Mesendoderm (in vitro differentiated cells): ENCODE results near the gene RRP9.
A peak's percentile ranks its signal among the peaks of the same experiment; 100 is the strongest.

ENCODE experiments used
- DNase-seq: peaks from one replicate; pipeline ENCODE4 v3.0.0; 2013
- H2AK5ac ChIP-seq: 2 replicates; pipeline ENCODE4 v1.6.1; 2013; ENCODE audit warnings: low read length, inconsistent platforms
- H2BK120ac ChIP-seq: 2 replicates; pipeline ENCODE4 v1.6.1; 2013; ENCODE audit warnings: low read depth, mild to moderate bottlenecking, low read length, moderate library complexity, mixed read lengths
- H2BK15ac ChIP-seq: replicated peaks from 2 replicates; pipeline ENCODE4 v1.6.1; 2013; ENCODE audit warnings: low read depth, mild to moderate bottlenecking, moderate library complexity
- H2BK5ac ChIP-seq: 2 replicates; pipeline ENCODE4 v1.6.1; 2013; ENCODE audit warnings: low read length, inconsistent platforms
- H3K18ac ChIP-seq: 2 replicates; pipeline ENCODE4 v1.6.1; 2013; ENCODE audit warnings: mild to moderate bottlenecking, low read length, mixed read lengths
- H3K23ac ChIP-seq: one replicate; pipeline ENCODE4 v1.6.1; 2013; ENCODE audit warnings: low read length
- H3K27ac ChIP-seq: 2 replicates; pipeline ENCODE4 v1.5.1; 2013; ENCODE audit warnings: low read depth, mild to moderate bottlenecking, inconsistent platforms, low read length, moderate library complexity
- H3K27me3 ChIP-seq: 2 replicates; pipeline ENCODE4 v1.6.1; 2013; ENCODE audit warnings: low read length, control low read depth, mild to moderate bottlenecking, inconsistent platforms; ENCODE audit not compliant: insufficient read depth, poor library complexity
- H3K36me3 ChIP-seq: 2 replicates; pipeline ENCODE4 v1.6.1; 2013; ENCODE audit warnings: low read length, inconsistent platforms; ENCODE audit not compliant: control insufficient read depth, insufficient read depth
- H3K4ac ChIP-seq: one replicate; pipeline ENCODE4 v1.6.1; 2013; ENCODE audit warnings: low read depth, mild to moderate bottlenecking, low read length, moderate library complexity
- H3K4me1 ChIP-seq: 2 replicates; pipeline ENCODE4 v1.6.1; 2013; ENCODE audit warnings: low read depth, low read length, inconsistent platforms; ENCODE audit not compliant: control insufficient read depth
- H3K4me2 ChIP-seq: 2 replicates; pipeline ENCODE4 v1.6.1; 2013; ENCODE audit warnings: low read length
- H3K4me3 ChIP-seq: 2 replicates; pipeline ENCODE4 v1.5.1; 2013; ENCODE audit warnings: mild to moderate bottlenecking, low read length
- H3K56ac ChIP-seq: one replicate; pipeline ENCODE4 v1.6.1; 2013; ENCODE audit warnings: low read length
- H3K79me1 ChIP-seq: 2 replicates; pipeline ENCODE4 v1.6.1; 2013; ENCODE audit warnings: low read length, inconsistent platforms
- H3K79me2 ChIP-seq: 2 replicates; pipeline ENCODE4 v1.6.1; 2013; ENCODE audit warnings: mild to moderate bottlenecking, low read length; ENCODE audit not compliant: control insufficient read depth, insufficient read depth
- H3K9ac ChIP-seq: 2 replicates; pipeline ENCODE4 v1.6.1; 2013; ENCODE audit warnings: low read length, inconsistent platforms
- H4K5ac ChIP-seq: one replicate; pipeline ENCODE4 v1.6.1; 2013; ENCODE audit warnings: low read length
- H4K8ac ChIP-seq: one replicate; pipeline ENCODE4 v1.6.1; 2013; ENCODE audit warnings: low read depth, mild to moderate bottlenecking, control low read depth, low read length, moderate library complexity
- WGBS: extraction: QIAGEN DNeasy Blood & Tissue Kit; methylation state at CpG from one replicate; pipeline ENCODE4 v1.1.7; 2013; ENCODE audit warnings: low lambda C conversion rate, missing lambda C conversion rate; ENCODE audit not compliant: insufficient coverage; ENCODE audit errors: extremely low coverage; 5-methylcytosine and 5-hydroxymethylcytosine counted together

RRP9 gene

DNA sequence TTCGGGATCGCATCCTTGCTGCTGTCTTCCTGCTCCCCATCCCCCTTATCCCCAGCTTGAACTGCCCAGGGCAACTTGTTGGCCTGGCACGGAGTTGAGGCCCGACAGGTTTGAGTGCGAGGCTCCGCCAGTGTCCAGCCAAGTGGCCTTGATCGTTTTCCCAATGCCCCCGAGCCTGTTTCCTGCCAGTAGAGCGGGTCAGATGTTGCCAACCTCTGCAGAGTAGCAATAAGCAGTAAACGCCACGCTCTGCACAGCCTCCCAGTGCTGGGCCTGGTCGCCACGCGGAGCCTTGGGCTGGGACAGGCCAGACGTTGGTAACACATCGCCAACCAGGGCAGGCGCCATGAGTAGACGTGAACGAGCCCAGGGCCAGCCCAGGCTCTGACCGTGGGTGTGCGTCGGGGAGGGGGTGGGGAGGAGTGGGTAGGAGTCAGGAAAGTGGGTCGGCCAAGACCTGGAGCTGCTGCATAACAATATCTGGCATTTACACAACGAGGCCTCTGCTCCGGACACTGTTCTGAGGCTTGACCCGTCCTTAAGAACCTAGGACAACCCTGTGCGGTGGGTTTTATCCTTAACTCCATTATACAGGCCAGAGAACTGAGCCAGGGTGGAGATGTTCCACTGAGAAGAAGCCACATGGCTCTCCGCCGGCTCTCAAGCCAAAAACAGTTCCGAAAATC, 32.7 kb upstream of the RRP9 start:
- peak overlapping the region; percentile 34 for H3K18ac ChIP-seq
- no peak for DNase-seq
- no peak overlapping the region for H2BK120ac ChIP-seq
- H4K5ac ChIP-seq: peak overlapping the region; percentile 37
- H2BK5ac ChIP-seq: no peak overlapping the region
- H3K4me1 ChIP-seq: peaks cover 7% of the 10 kb centered on the region
- H3K27ac ChIP-seq: no peak overlapping the region
- peak overlapping the region; percentile 56 for H3K4ac ChIP-seq
- peak overlapping the region; percentile 69 for H4K8ac ChIP-seq
- no peaks in the 10 kb centered on the region for H3K79me1 ChIP-seq
- H3K36me3 ChIP-seq: no peaks in the 10 kb centered on the region
- no peak overlapping the region for H3K4me3 ChIP-seq
- H3K27me3 ChIP-seq: peaks cover 2% of the 10 kb centered on the region
- H3K79me2 ChIP-seq: no peaks in the 10 kb centered on the region
- no CpG with 5 or more reads among the region's 30 CpGs for WGBS
- peak overlapping the region; percentile 63 for H3K9ac ChIP-seq
- no peak overlapping the region for H2AK5ac ChIP-seq
- peak overlapping the region; percentile 82 for H3K56ac ChIP-seq
- H2BK15ac ChIP-seq: no peak overlapping the region
- H3K4me2 ChIP-seq: peak overlapping the region; percentile 26
- no peak overlapping the region for H3K23ac ChIP-seq

DNA sequence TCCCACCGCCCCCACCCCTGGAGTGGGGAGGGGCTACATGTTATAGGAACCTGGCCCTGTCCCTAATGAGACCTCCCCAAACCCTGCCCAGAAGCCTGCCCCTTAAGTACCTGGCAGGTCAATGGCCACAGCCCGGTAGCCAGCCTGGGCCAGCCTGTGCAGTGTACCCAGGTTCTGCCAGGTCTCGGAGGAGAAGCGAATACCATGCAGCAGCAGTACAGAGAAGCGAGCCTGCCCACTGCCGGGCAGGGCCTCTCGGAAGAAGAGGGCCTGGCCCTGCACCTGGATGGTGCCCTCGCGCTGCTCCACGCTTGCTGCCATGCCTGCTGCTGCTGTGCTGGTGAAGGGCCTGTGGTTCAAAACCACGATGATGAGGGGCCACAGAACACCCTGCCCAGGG, 29.6 kb upstream of the RRP9 start:
- DNase-seq: no peak

DNA sequence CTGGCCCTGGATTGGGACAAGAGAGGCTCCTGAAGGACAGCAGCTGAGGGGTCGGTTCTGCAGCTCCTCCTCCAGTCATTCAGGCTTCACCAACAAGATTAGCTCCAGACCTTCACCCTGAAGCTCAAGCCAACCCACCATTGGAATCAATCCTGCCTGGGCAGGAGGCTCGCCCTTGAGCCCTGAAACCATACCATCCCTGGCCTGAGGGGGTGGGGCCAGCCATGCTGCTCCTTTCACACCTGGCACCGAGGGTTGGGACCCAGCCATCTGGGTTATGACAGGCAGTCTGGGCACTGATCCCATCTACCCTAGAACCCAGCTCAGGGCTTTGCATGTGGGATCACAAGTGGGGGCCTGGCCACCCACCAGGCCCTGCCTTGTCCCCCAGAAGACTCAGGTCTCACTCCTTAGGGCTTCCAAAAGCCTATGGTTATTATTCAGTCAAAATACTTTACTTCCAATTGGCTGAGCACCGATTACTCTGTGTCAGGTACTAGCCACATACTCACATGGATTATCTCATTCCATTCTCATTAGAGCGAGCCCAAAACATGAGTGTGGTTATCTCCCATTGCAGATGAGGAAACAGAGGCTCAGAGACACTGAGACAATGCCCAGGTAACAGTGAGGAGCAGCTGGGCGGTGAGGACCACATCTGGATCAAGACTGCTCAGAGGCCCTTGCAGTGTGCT, 29.0 kb upstream of the RRP9 start:
- no peak overlapping the region for H3K4me2 ChIP-seq
- peaks cover 2% of the 10 kb centered on the region for H3K27me3 ChIP-seq
- H3K9ac ChIP-seq: no peak overlapping the region
- no peak overlapping the region for H2BK120ac ChIP-seq
- H3K79me1 ChIP-seq: peaks cover 5% of the 10 kb centered on the region
- H3K56ac ChIP-seq: peak overlapping the region; percentile 6
- no peak overlapping the region for H3K23ac ChIP-seq
- H3K79me2 ChIP-seq: no peaks in the 10 kb centered on the region
- no peak overlapping the region for H2AK5ac ChIP-seq
- no peak overlapping the region for H4K8ac ChIP-seq
- H4K5ac ChIP-seq: no peak overlapping the region
- no peak overlapping the region for H3K4me3 ChIP-seq
- DNase-seq: no peak
- peaks cover 20% of the 10 kb centered on the region for H3K4me1 ChIP-seq
- H3K4ac ChIP-seq: no peak overlapping the region
- no peak overlapping the region for H3K18ac ChIP-seq
- no CpG with 5 or more reads among the region's 6 CpGs for WGBS
- H2BK15ac ChIP-seq: no peak overlapping the region
- no peak overlapping the region for H2BK5ac ChIP-seq
- H3K27ac ChIP-seq: no peak overlapping the region
- H3K36me3 ChIP-seq: no peaks in the 10 kb centered on the region

More for the DNA sequence above, 29.6 kb upstream of the RRP9 start:
- no peaks in the 10 kb centered on the region for H3K79me2 ChIP-seq
- no peak overlapping the region for H3K4me3 ChIP-seq
- WGBS: no CpG with 5 or more reads among the region's 11 CpGs
- no peak overlapping the region for H3K4ac ChIP-seq
- H3K27ac ChIP-seq: no peak overlapping the region
- H3K27me3 ChIP-seq: peaks cover 2% of the 10 kb centered on the region
- no peak overlapping the region for H3K56ac ChIP-seq
- no peak overlapping the region for H4K5ac ChIP-seq
- H3K36me3 ChIP-seq: no peaks in the 10 kb centered on the region
- no peak overlapping the region for H3K23ac ChIP-seq
- H2AK5ac ChIP-seq: no peak overlapping the region
- peaks cover 16% of the 10 kb centered on the region for H3K4me1 ChIP-seq
- peaks cover 4% of the 10 kb centered on the region for H3K79me1 ChIP-seq
- no peak overlapping the region for H4K8ac ChIP-seq
- no peak overlapping the region for H2BK5ac ChIP-seq
- H2BK120ac ChIP-seq: no peak overlapping the region
- no peak overlapping the region for H2BK15ac ChIP-seq
- no peak overlapping the region for H3K4me2 ChIP-seq
- no peak overlapping the region for H3K18ac ChIP-seq
- no peak overlapping the region for H3K9ac ChIP-seq

DNA sequence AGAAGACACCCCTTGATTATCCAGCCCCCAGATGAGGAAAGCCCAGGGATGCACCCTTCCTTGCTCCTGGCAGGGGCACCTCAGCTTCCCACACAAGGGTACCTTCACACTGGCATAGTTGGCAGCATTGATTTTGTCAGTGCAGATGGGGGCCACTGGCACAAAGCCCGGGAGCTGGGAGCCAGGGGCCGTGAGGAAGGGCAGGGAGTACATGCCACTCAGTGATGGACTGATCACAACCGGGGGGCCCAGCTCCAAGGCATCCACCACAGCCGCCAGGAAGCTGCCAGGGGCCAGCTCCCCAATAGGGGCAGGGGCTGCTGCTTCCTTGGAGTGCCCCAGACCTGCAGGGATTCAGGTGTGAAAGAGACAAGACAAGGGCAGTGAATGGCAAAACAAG, 28.1 kb upstream of the RRP9 start:
- no peak for DNase-seq
- Histone ChIP-seq H3K18ac (no peak overlapping the region), H3K4ac (no peak overlapping the region), H2BK5ac (no peak overlapping the region), H3K4me2 (no peak overlapping the region), H3K56ac (no peak overlapping the region), H2BK15ac (no peak overlapping the region), H4K8ac (no peak overlapping the region), H3K36me3 (no peaks in the 10 kb centered on the region), H3K79me1 (peaks cover 6% of the 10 kb centered on the region), H2BK120ac (no peak overlapping the region), H3K4me3 (no peak overlapping the region), H3K27ac (no peak overlapping the region), H2AK5ac (no peak overlapping the region), H3K27me3 (no peaks in the 10 kb centered on the region), H3K23ac (no peak overlapping the region), H3K9ac (no peak overlapping the region), H3K4me1 (peaks cover 15% of the 10 kb centered on the region), H4K5ac (no peak overlapping the region), H3K79me2 (no peaks in the 10 kb centered on the region)
- no CpG with 5 or more reads among the region's 4 CpGs for WGBS

DNA sequence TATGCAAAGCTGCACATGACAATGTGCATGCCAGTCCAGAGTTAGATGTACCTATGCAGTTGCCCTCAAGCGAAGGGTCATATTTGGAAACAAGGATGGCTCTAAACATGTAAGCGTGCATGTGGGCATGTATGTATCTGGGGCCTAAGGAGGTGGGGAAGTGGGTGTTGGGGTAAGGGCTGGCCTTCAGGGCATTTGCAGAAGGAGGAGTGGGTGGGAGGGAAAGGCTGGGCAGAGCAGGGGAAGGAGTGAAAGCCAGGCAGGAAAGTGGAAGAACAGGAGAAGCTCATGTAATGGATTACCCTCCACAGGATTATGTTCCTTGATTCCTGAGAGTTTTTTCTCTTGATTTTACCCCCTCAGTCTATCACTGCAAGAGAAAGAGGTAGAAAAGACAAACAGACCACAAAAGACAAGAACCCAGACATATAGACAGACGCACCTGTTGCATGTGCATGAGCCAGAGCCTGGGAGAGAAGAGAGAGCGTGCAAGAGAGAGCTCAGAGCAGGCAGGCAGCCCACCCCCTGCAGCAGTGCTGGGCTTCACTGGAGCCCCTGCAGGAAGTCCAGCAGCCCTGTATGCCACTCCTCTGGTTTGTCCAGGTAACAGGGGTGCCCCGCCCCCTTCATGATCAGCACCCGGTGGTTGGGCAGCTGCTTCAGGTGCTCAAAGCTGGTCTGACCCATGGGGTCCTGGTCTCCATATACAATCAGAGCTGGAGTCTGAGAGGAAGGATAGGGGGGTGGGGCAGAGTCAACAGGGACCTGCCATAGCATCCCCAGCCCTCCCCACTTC, 27.4 kb upstream of the RRP9 start:
- no peaks in the 10 kb centered on the region for H3K79me2 ChIP-seq
- no peak overlapping the region for H2AK5ac ChIP-seq
- H3K27me3 ChIP-seq: no peaks in the 10 kb centered on the region
- H3K27ac ChIP-seq: no peak overlapping the region
- peak overlapping the region; percentile 75 for H3K56ac ChIP-seq
- peaks cover 6% of the 10 kb centered on the region for H3K79me1 ChIP-seq
- H2BK5ac ChIP-seq: no peak overlapping the region
- H3K23ac ChIP-seq: no peak overlapping the region
- no peak overlapping the region for H3K18ac ChIP-seq
- no peak overlapping the region for H4K8ac ChIP-seq
- peak overlapping the region; percentile 0 for H3K4ac ChIP-seq
- H3K36me3 ChIP-seq: no peaks in the 10 kb centered on the region
- peak overlapping the region; percentile 38 for H3K9ac ChIP-seq
- H3K4me1 ChIP-seq: peaks cover 13% of the 10 kb centered on the region
- H2BK120ac ChIP-seq: no peak overlapping the region
- no peak overlapping the region for H4K5ac ChIP-seq
- DNase-seq: no peak
- no peak overlapping the region for H3K4me3 ChIP-seq
- no CpG with 5 or more reads among the region's 6 CpGs for WGBS
- no peak overlapping the region for H2BK15ac ChIP-seq
- H3K4me2 ChIP-seq: no peak overlapping the region
